HUES48 (cell line): Measurements from ENCODE around the gene FAM20C.

ENCODE experiments used
- H3K27ac ChIP-seq: one replicate; pipeline ENCODE4 v1.7.0; 2013; ENCODE audit warnings: low read depth, low read length, inconsistent platforms
- H3K27me3 ChIP-seq: 2 replicates; pipeline ENCODE4 v1.6.1; 2013; ENCODE audit warnings: mild to moderate bottlenecking, low read length; ENCODE audit not compliant: control insufficient read depth, insufficient read depth
- H3K36me3 ChIP-seq: 2 replicates; pipeline ENCODE4 v1.6.1; 2013; ENCODE audit warnings: low read length; ENCODE audit not compliant: control insufficient read depth, insufficient read depth
- H3K4me1 ChIP-seq: 2 replicates; pipeline ENCODE4 v1.6.1; 2013; ENCODE audit warnings: mild to moderate bottlenecking, low read length; ENCODE audit not compliant: control insufficient read depth, insufficient read depth
- H3K4me3 ChIP-seq: 2 replicates; pipeline ENCODE4 v1.5.1; 2013; ENCODE audit warnings: mild to moderate bottlenecking, low read depth, low read length
- H3K9ac ChIP-seq: 2 replicates; pipeline ENCODE4 v1.6.1; 2013; ENCODE audit warnings: mild to moderate bottlenecking, low read depth, low read length, moderate library complexity
- H3K9me3 ChIP-seq: 2 replicates; pipeline ENCODE4 v1.6.1; 2013; ENCODE audit warnings: low read length; ENCODE audit not compliant: control insufficient read depth, insufficient read depth

The FAM20C gene

GRCh38 chr7:213324-213993, 21.1 kb downstream of the FAM20C start:
- H3K36me3 ChIP-seq: peaks cover 25% of the 10 kb centered on the region; the same call in 1 of the 2 replicates
- H3K9ac ChIP-seq: no peak overlapping the region
- H3K4me3 ChIP-seq: no peak overlapping the region
- no peaks in the 10 kb centered on the region for H3K27me3 ChIP-seq
- no peak overlapping the region for H3K27ac ChIP-seq
- no peaks in the 10 kb centered on the region for H3K4me1 ChIP-seq
- H3K9me3 ChIP-seq: no peaks in the 10 kb centered on the region

- no peak overlapping the region for H3K4me3 ChIP-seq
- no peaks in the 10 kb centered on the region for H3K4me1 ChIP-seq
- H3K36me3 ChIP-seq: peaks cover 20% of the 10 kb centered on the region; the same call in 1 of the 2 replicates
- no peaks in the 10 kb centered on the region for H3K9me3 ChIP-seq
- H3K27me3 ChIP-seq: no peaks in the 10 kb centered on the region
- H3K27ac ChIP-seq: no peak overlapping the region
- no peak overlapping the region for H3K9ac ChIP-seq
Measured at GRCh38 chr7:214410-215212, 22.2 kb downstream of the FAM20C start.

GRCh38 chr7:216360-217300, 24.3 kb downstream of the FAM20C start:
- no peak overlapping the region for H3K9ac ChIP-seq
- H3K27ac ChIP-seq: no peak overlapping the region
- no peak overlapping the region for H3K4me3 ChIP-seq

GRCh38 chr7:217781-218180, 25.4 kb downstream of the FAM20C start:
- H3K4me1 ChIP-seq: peaks cover 6% of the 10 kb centered on the region; the same call in 1 of the 2 replicates
- no peaks in the 10 kb centered on the region for H3K27me3 ChIP-seq
- H3K36me3 ChIP-seq: peaks cover 17% of the 10 kb centered on the region; the same call in 1 of the 2 replicates
- H3K9ac ChIP-seq: no peak overlapping the region
- H3K9me3 ChIP-seq: no peaks in the 10 kb centered on the region
- no peak overlapping the region for H3K27ac ChIP-seq
- no peak overlapping the region for H3K4me3 ChIP-seq

More at GRCh38 chr7:216360-217300, 24.3 kb downstream of the FAM20C start:
- H3K4me1 ChIP-seq: peaks cover 6% of the 10 kb centered on the region; the same call in 1 of the 2 replicates
- no peaks in the 10 kb centered on the region for H3K27me3 ChIP-seq
- H3K36me3 ChIP-seq: peaks cover 17% of the 10 kb centered on the region; the same call in 1 of the 2 replicates
- H3K9me3 ChIP-seq: no peaks in the 10 kb centered on the region

- no peak overlapping the region for H3K27ac ChIP-seq
- H3K9me3 ChIP-seq: no peaks in the 10 kb centered on the region
- no peaks in the 10 kb centered on the region for H3K27me3 ChIP-seq
- H3K36me3 ChIP-seq: peaks cover 15% of the 10 kb centered on the region; the same call in 1 of the 2 replicates
- H3K9ac ChIP-seq: no peak overlapping the region
- H3K4me1 ChIP-seq: peaks cover 6% of the 10 kb centered on the region; the same call in 1 of the 2 replicates
- H3K4me3 ChIP-seq: no peak overlapping the region
Measured at GRCh38 chr7:218316-218715, 25.9 kb downstream of the FAM20C start.

- Histone ChIP-seq H3K9ac (no peak overlapping the region), H3K27ac (no peak overlapping the region)
Measured at GRCh38 chr7:218896-219580, 26.7 kb downstream of the FAM20C start.

GRCh38 chr7:219581-220150, 27.3 kb downstream of the FAM20C start:
- Histone ChIP-seq H3K4me1 (peaks cover 6% of the 10 kb centered on the region; the same call in 1 of the 2 replicates), H3K27me3 (no peaks in the 10 kb centered on the region), H3K9me3 (no peaks in the 10 kb centered on the region), H3K27ac (no peak overlapping the region), H3K9ac (no peak overlapping the region), H3K4me3 (no peak overlapping the region), H3K36me3 (peaks cover 10% of the 10 kb centered on the region; the same call in 1 of the 2 replicates)

More at GRCh38 chr7:218896-219580, 26.7 kb downstream of the FAM20C start:
- Histone ChIP-seq H3K9me3 (no peaks in the 10 kb centered on the region), H3K4me1 (peaks cover 6% of the 10 kb centered on the region; the same call in 1 of the 2 replicates), H3K36me3 (peaks cover 15% of the 10 kb centered on the region; the same call in 1 of the 2 replicates), H3K4me3 (no peak overlapping the region), H3K27me3 (no peaks in the 10 kb centered on the region)

GRCh38 chr7:220151-220841, 27.9 kb downstream of the FAM20C start:
- Histone ChIP-seq H3K27me3 (no peaks in the 10 kb centered on the region), H3K4me1 (peaks cover 6% of the 10 kb centered on the region; the same call in 1 of the 2 replicates)

GRCh38 chr7:221978-222715, 29.8 kb downstream of the FAM20C start:
- Histone ChIP-seq H3K4me1 (peaks cover 6% of the 10 kb centered on the region; the same call in 1 of the 2 replicates), H3K9ac (no peak overlapping the region), H3K36me3 (peaks cover 6% of the 10 kb centered on the region; the same call in 1 of the 2 replicates), H3K27ac (no peak overlapping the region), H3K27me3 (no peaks in the 10 kb centered on the region), H3K9me3 (no peaks in the 10 kb centered on the region), H3K4me3 (no peak overlapping the region)

More at GRCh38 chr7:220151-220841, 27.9 kb downstream of the FAM20C start:
- Histone ChIP-seq H3K4me3 (no peak overlapping the region), H3K27ac (no peak overlapping the region), H3K9me3 (no peaks in the 10 kb centered on the region), H3K9ac (no peak overlapping the region), H3K36me3 (0 out of 2 replicates have a peak, but pooled peaks cover 7% of the 10 kb centered on the region)
